Breast epithelium (tissue), 4 donors: ENCODE data around the gene PPM1J. TPM values are rescaled to one million over a fixed set of nuclear protein-coding genes. Genes with fewer than 3 reads are reported as not detected.

ENCODE experiments used
- DNase-seq, 2 donors: peaks; one replicate each; pipeline ENCODE4 v3.0.0-alpha.2; 2019; ENCODE audit warnings: low spot score in 2 of 2
- H3K27ac ChIP-seq, 2 donors: fragments of 200-600 bp; sonication (generic) in 1 of 2; one replicate each; pipeline ENCODE4 v1.5.1; 2016 to 2019; ENCODE audit warnings: mild to moderate bottlenecking in 1 of 2
- H3K27me3 ChIP-seq, 2 donors: fragments of 200-600 bp; sonication (generic) in 1 of 2; one replicate each; pipeline versions ENCODE4 v1.5.1 to v1.6.0; 2017 to 2019; ENCODE audit warnings: control low read depth in 1 of 2, mild to moderate bottlenecking in 1 of 2
- H3K36me3 ChIP-seq: fragments of 200-600 bp; one replicate; pipeline ENCODE4 v1.5.1; 2019
- H3K4me1 ChIP-seq, 2 donors: fragments of 200-600 bp; sonication (generic); one replicate each; pipeline ENCODE4 v1.5.1; 2016 to 2019; ENCODE audit warnings: control low read depth in 1 of 2
- H3K4me3 ChIP-seq, 3 donors: fragments of 200-600 bp; sonication (generic); 1 replicate in 2 of 3; 2 replicates in 1 of 3; pipeline ENCODE4 v1.5.1; 2016 to 2019; ENCODE audit warnings: mild to moderate bottlenecking in 3 of 3, moderate library complexity in 2 of 3
- H3K9me3 ChIP-seq, 2 donors: fragments of 200-600 bp; sonication (generic) in 1 of 2; one replicate each; pipeline ENCODE4 v1.5.1; 2016 to 2019; ENCODE audit warnings: control low read depth in 1 of 2
- POLR2A ChIP-seq: fragments of 450-650 bp; IDR thresholded peaks from one replicate; pipeline ENCODE4 v1.6.1; 2016; ENCODE audit warnings: antibody characterized with exemption, mild to moderate bottlenecking, moderate library complexity
- POLR2AphosphoS5 ChIP-seq, 3 donors: sonication (generic); formaldehyde crosslinking; IDR thresholded peaks; one replicate each; pipeline ENCODE4 v1.6.1; 2017; ENCODE audit warnings: antibody characterized with exemption in 3 of 3
- intact Hi-C: fragments of 100-400 bp; cut with DNase I; formaldehyde crosslinking; loops from one replicate; pipeline ENCODE4 v1.15.1; 2023; ENCODE audit warnings: low total_unique reads
- total RNA-seq, 3 donors: library from RNA; depleted of rRNA; stranded (reverse); fragments of >200 nt; gene quantifications; one replicate each; pipeline ENCODE4 v1.1.0, GENCODE V29; 2016
- TF ChIP-seq, protein P1 (sequence below), 3 donors: fragments of 450-650 bp; IDR thresholded peaks; one replicate each; pipeline ENCODE4 v1.5.1; 2016 to 2017; ENCODE audit warnings: antibody characterized with exemption in 3 of 3, mild to moderate bottlenecking in 3 of 3, moderate library complexity in 3 of 3

PPM1J gene
- total RNA-seq, 3 donors from 2014 or later, result 0.32 to 5.3 (median 4.9) TPM

DNA sequence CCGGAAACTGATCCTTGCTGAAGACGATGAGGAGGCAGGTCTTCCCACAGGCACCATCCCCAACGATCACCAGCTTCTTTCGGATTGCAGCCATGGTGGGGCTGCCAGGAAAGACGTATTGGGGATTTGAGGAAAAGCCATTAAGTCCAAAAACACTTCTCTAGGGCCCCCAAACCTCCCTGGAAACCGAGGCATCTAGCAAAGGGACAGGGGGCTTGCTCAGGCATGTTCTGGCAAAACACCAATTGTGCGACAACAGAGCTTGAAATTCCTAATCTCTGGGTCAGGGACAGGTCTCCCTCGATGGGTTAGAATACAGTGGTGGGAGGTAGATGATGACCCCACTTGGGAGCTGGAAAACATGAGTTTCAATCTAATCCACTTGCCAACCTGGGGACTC lies 11.4 kb downstream of the PPM1J start:
- H3K4me1 ChIP-seq, result peaks cover 19 to 36% of the 10 kb centered on the region in 2 donors
- H3K36me3 ChIP-seq, result no peaks in the 10 kb centered on the region
- intact Hi-C loops, result loop anchor here (2.0 kb wide), 1 partner anchor 75 kb away; no protein-coding TSS in a partner anchor
- peak overlapping the region; percentile 86 to 99 for H3K27ac ChIP-seq
- H3K9me3 ChIP-seq, result no peaks in the 10 kb centered on the region
- peak overlapping the region in 1 of 3 donors; percentile 100 for H3K4me3 ChIP-seq
- TF ChIP-seq, protein P1, sequence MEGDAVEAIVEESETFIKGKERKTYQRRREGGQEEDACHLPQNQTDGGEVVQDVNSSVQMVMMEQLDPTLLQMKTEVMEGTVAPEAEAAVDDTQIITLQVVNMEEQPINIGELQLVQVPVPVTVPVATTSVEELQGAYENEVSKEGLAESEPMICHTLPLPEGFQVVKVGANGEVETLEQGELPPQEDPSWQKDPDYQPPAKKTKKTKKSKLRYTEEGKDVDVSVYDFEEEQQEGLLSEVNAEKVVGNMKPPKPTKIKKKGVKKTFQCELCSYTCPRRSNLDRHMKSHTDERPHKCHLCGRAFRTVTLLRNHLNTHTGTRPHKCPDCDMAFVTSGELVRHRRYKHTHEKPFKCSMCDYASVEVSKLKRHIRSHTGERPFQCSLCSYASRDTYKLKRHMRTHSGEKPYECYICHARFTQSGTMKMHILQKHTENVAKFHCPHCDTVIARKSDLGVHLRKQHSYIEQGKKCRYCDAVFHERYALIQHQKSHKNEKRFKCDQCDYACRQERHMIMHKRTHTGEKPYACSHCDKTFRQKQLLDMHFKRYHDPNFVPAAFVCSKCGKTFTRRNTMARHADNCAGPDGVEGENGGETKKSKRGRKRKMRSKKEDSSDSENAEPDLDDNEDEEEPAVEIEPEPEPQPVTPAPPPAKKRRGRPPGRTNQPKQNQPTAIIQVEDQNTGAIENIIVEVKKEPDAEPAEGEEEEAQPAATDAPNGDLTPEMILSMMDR (IDR thresholded peaks at IDR 0.05), result no peak
- TF ChIP-seq POLR2AphosphoS5 (IDR thresholded peaks at IDR 0.05), result no peak
- no peak for DNase-seq
- no peaks in the 10 kb centered on the region for H3K27me3 ChIP-seq

DNA sequence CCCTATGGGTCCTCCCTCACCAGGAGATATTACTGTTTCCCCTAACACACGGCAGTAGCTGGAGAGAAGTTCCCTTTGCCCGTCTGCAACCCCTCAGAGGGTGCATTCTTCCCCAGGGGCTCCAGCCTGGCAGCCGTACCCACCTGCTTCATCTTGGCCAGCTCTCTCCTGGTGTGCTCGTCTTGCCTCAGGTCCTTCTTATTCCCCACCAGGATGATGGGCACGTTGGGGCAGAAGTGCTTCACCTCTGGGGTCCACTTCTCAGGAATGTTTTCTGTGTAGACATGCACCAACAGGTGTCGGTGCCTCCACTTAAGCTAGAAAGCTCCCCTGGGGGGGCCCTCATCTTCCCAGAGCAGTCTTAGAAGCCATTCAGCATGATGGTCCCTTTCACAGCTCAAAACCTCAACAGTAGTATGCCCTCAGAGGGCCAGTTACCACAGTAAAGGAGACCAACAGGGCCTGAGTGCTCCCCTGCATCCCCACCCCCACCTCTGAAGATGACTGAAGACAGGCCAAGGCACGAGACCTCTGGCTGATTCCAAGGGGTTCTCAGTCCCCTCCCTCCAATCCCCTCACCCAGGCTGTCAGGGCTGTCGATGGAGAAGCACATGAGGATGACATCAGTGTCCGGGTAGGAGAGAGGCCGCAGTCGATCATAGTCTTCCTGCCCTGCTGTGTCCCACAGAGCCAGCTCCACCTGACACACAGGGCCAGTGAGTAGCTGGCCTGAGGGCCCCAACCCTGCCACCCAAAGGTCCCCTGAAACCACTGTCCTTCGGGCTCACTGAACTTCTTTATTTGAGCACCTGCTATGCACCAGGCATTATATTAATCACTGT lies 12.5 kb downstream of the PPM1J start:
- no peak for DNase-seq
- Histone ChIP-seq H3K9me3 (no peaks in the 10 kb centered on the region), H3K36me3 (no peaks in the 10 kb centered on the region), H3K27me3 (no peaks in the 10 kb centered on the region), H3K4me3 (no peak overlapping the region), H3K4me1 (peaks cover 19 to 40% of the 10 kb centered on the region in 2 donors), H3K27ac (peak overlapping the region; percentile 86 to 99)
- intact Hi-C loops, result loop anchor here (2.0 kb wide), 1 partner anchor 74 kb away; no protein-coding TSS in a partner anchor
- TF ChIP-seq POLR2AphosphoS5 (IDR thresholded peaks at IDR 0.05) (no peak), POLR2A (no peak)
- TF ChIP-seq, protein P1 (IDR thresholded peaks at IDR 0.05), result no peak

DNA sequence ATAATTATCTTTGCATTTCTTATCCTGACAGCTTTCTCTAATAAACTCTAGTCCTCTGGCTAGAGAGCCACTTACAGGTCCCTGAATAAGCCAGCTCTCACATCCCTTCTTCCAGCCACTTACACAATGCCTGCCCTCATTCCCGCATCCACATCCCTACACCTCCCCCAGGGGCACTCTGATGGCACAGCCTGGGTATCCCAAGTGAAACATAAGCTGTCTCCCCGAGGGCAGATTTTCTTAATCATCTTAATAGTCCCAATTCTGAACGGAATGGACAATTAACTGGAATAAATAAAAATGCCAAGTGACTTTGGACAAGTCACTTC lies 13.1 kb downstream of the PPM1J start:
- intact Hi-C loops, result loop anchor here (2.0 kb wide), 1 partner anchor 73 kb away; no protein-coding TSS in a partner anchor
- H3K4me3 ChIP-seq, result no peak overlapping the region
- no peak for TF ChIP-seq POLR2A
- no peak for TF ChIP-seq POLR2AphosphoS5 (IDR thresholded peaks at IDR 0.05)
- TF ChIP-seq, protein P1 (IDR thresholded peaks at IDR 0.05), result no peak
- H3K4me1 ChIP-seq, result peaks cover 19 to 40% of the 10 kb centered on the region in 2 donors
- H3K9me3 ChIP-seq, result no peaks in the 10 kb centered on the region
- no peaks in the 10 kb centered on the region for H3K36me3 ChIP-seq
- H3K27ac ChIP-seq, result peak overlapping the region; percentile 86 to 99
- H3K27me3 ChIP-seq, result no peaks in the 10 kb centered on the region
- DNase-seq, result no peak

DNA sequence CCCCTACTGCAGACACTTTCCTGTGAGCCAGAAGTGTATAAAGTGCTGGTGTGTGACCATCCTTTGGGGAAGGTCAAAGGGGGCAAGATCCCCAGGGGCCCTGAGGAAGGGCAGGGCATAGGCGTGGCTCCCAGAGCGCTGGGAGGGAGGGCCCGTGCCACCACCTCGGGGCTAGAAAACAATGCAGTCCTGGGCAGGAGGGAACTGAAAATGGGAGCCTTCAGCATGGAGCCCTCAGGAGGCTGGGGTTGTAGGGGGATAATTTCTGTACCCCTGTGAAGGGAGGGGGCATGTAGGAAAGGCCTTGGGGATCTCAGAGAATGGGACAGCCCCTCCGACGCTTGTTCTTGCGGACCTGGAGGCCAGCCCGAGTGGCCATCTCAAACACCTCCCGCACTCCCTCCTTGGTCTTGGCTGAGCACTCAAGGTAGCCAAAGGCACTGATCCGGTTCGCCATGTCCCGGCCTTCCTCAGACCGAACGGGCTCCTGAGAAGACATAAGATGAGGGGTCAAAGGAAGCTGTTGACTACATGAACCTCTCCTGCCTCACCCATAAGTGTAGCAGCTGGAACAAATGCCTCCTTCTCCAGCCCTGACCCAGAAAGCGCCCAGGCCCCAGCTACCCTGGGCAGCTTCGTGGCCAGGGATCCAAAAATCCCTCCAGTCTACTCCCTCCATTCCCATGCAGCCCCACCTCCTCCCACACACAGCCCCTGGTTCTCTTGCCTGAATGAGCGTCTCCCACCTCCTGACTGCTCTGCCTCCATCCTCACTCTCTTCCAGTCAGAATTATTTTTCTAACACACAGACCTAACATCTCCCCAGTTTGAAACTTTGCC lies 13.7 kb downstream of the PPM1J start:
- peak overlapping the region in 1 of 3 donors; percentile 12 for H3K4me3 ChIP-seq
- TF ChIP-seq POLR2A (no peak), POLR2AphosphoS5 (IDR thresholded peaks at IDR 0.05) (no peak)
- TF ChIP-seq, protein P1 (IDR thresholded peaks at IDR 0.05), result no peak
- H3K9me3 ChIP-seq, result no peaks in the 10 kb centered on the region
- peak overlapping the region; percentile 86 to 99 for H3K27ac ChIP-seq
- intact Hi-C loops, result loop anchor here (2.0 kb wide), 1 partner anchor 73 kb away; no protein-coding TSS in a partner anchor
- no peak for DNase-seq
- peaks cover 19 to 40% of the 10 kb centered on the region in 2 donors for H3K4me1 ChIP-seq
- no peaks in the 10 kb centered on the region for H3K36me3 ChIP-seq
- H3K27me3 ChIP-seq, result no peaks in the 10 kb centered on the region
